K562 (cell line): ENCODE data around the gene ZNF775. TPM values are rescaled to one million over a fixed set of nuclear protein-coding genes. Genes with fewer than 3 reads are reported as not detected.

ENCODE experiments used
- ATAC-seq: fragments of 200-7000 bp; cut with Tn5 transposase; 3 replicates; pipeline ENCODE4 v1.9.1; 2020; ENCODE audit warnings: moderate library complexity
- BruUV-seq: library from RNA; stranded (reverse); fragments of 400-500 nt; replicated peaks from 2 replicates; lab custom pipeline; 2021; lab: Mats Ljungman, UMichigan
- CTCF ChIA-PET: fragments of 300-600 bp; formaldehyde crosslinking; extraction: SDS; loops from one replicate; lab custom pipeline; 2021; ENCODE audit warnings: low intra/inter-chr PET ratio; lab: Yijun Ruan, JAX
- POLR2A ChIA-PET: fragments of 300-600, 350-650 bp; sonication (Branson Sonifier 250); formaldehyde crosslinking; extraction: SDS; loops from one replicate; lab custom pipeline; 2021; ENCODE audit warnings: antibody characterized with exemption, inconsistent platforms; lab: Yijun Ruan, JAX
- DNase-seq, 4 experiments: peaks; one replicate each; pipeline versions ENCODE4 v3.0.0 to v3.0.0-alpha.2; 2011 to 2018; ENCODE audit warnings: low spot score in 3 of 4, mixed read lengths in 3 of 4; ENCODE audit errors: extremely low read depth in 1 of 4
- FAIRE-seq: peaks from 2 replicates; lab custom pipeline; 2011; peaks lifted over from hg19 to GRCh38; lab: Jason Lieb, UNC
- H2AFZ ChIP-seq: 2 replicates; pipeline ENCODE4 v1.6.0; 2011; ENCODE audit warnings: low read depth, low read length, control low read depth, inconsistent platforms
- H3K27ac ChIP-seq: fragments of 200-600 bp; 3 replicates; pipeline ENCODE4 v1.8.0; 2011; ENCODE audit warnings: low read depth, mild to moderate bottlenecking, control low read depth, inconsistent platforms, low read length, moderate library complexity, mixed read lengths; ENCODE audit errors: extremely low read depth
- H3K27me3 ChIP-seq, 2 experiments: fragments of 300-600 bp in 1 of 2; 2 replicates in 1 of 2; 3 replicates in 1 of 2; pipeline versions ENCODE4 v1.6.0 to v1.8.0; 2011; ENCODE audit warnings: inconsistent platforms in 2 of 2, low read length in 2 of 2, mild to moderate bottlenecking in 1 of 2, mixed read lengths in 1 of 2, moderate library complexity in 1 of 2; ENCODE audit not compliant: control insufficient read depth in 2 of 2, insufficient read depth in 2 of 2
- H3K36me3 ChIP-seq: fragments of 300-600 bp; 3 replicates; pipeline ENCODE4 v1.8.0; 2011; ENCODE audit warnings: mild to moderate bottlenecking, low read length, inconsistent platforms; ENCODE audit not compliant: control insufficient read depth, insufficient read depth
- H3K4me1 ChIP-seq, 2 experiments: fragments of 200-600 bp in 1 of 2; replicated peaks in 1 of 2; 2 replicates in 1 of 2; 3 replicates in 1 of 2; pipeline versions ENCODE4 v1.5.1 to v1.8.0; 2011; ENCODE audit warnings: inconsistent platforms in 2 of 2, low read length in 2 of 2, mild to moderate bottlenecking in 1 of 2, mixed read lengths in 1 of 2, moderate library complexity in 1 of 2; ENCODE audit not compliant: control insufficient read depth in 2 of 2, insufficient read depth in 2 of 2
- H3K4me2 ChIP-seq: 2 replicates; pipeline ENCODE4 v1.6.1; 2011; ENCODE audit warnings: low read length, control low read depth, inconsistent platforms, mixed read lengths; ENCODE audit not compliant: insufficient read depth
- H3K4me3 ChIP-seq: fragments of 200-600 bp; sonication (generic), shearing (Covaris generic); 2 replicates; pipeline ENCODE4 v1.5.1; 2016; ENCODE audit warnings: control low read depth, inconsistent platforms
- H3K79me2 ChIP-seq: fragments of 200-600 bp; 3 replicates; pipeline ENCODE4 v1.8.0; 2011; ENCODE audit warnings: low read length, inconsistent platforms; ENCODE audit not compliant: control insufficient read depth, insufficient read depth
- H3K9ac ChIP-seq, 2 experiments: 2 replicates each; pipeline versions ENCODE4 v1.6.0 to v1.6.1; 2011; ENCODE audit warnings: low read depth in 2 of 2, low read length in 2 of 2, control low read depth in 1 of 2, inconsistent platforms in 1 of 2, mild to moderate bottlenecking in 1 of 2, mixed read lengths in 1 of 2; ENCODE audit not compliant: insufficient read depth in 1 of 2
- H3K9me1 ChIP-seq: one replicate; pipeline ENCODE4 v1.6.0; 2011; ENCODE audit warnings: inconsistent platforms, mild to moderate bottlenecking, low read length, moderate library complexity; ENCODE audit not compliant: control insufficient read depth, insufficient read depth
- H3K9me3 ChIP-seq: replicated peaks from 2 replicates; pipeline ENCODE4 v1.5.1; 2011; ENCODE audit warnings: low read depth, low read length, inconsistent platforms; ENCODE audit not compliant: control insufficient read depth, insufficient read depth
- H4K20me1 ChIP-seq: replicated peaks from 2 replicates; pipeline ENCODE4 v1.6.1; 2011; ENCODE audit warnings: low read length, inconsistent platforms, mixed read lengths; ENCODE audit not compliant: control insufficient read depth, insufficient read depth
- FIP1L1 ChIP-seq: fragments of 200-400 bp; formaldehyde crosslinking; IDR thresholded peaks from 2 replicates; pipeline ENCODE4 v1.6.1; 2018; ENCODE audit warnings: mild to moderate bottlenecking, low read depth, low read length; ENCODE audit not compliant: poor library complexity, severe bottlenecking
- LARP7 ChIP-seq: fragments of 450-650 bp; IDR thresholded peaks from 2 replicates; pipeline ENCODE4 v1.6.1; 2016
- MXD1 ChIP-seq: fragments of 250-450 bp; sonication (Bioruptor Pico); IDR thresholded peaks from 2 replicates; pipeline ENCODE4 v1.8.0; 2021; ENCODE audit warnings: borderline replicate concordance, mild to moderate bottlenecking, moderate library complexity; ENCODE audit not compliant: poor library complexity, severe bottlenecking
- POLR2AphosphoS2 ChIP-seq: IDR thresholded peaks from 2 replicates; pipeline ENCODE4 v1.6.1; 2012; ENCODE audit warnings: low read length, improper control_type of control experiment
- RBM17 ChIP-seq: fragments of 200-400 bp; formaldehyde crosslinking; IDR thresholded peaks from 2 replicates; pipeline ENCODE4 v1.6.1; 2017; ENCODE audit warnings: low read depth, mild to moderate bottlenecking, low read length, borderline replicate concordance
- TCFL5 ChIP-seq: fragments of 250-450 bp; sonication (Bioruptor Pico); conservative IDR thresholded peaks from 2 replicates; pipeline ENCODE4 v1.6.1; 2021; ENCODE audit warnings: mild to moderate bottlenecking, moderate library complexity, matching md5 sums
- WHSC1 ChIP-seq: IDR thresholded peaks from one replicate; pipeline ENCODE4 v1.6.1; 2012; ENCODE audit warnings: low read length, control low read depth, inconsistent platforms
- ZNF263 ChIP-seq: sonication (generic); formaldehyde crosslinking; IDR thresholded peaks from 2 replicates; pipeline ENCODE4 v1.8.0; 2022; ENCODE audit warnings: mild to moderate bottlenecking, missing genetic modification reagents, borderline replicate concordance
- ZNF609 ChIP-seq: sonication (generic); formaldehyde crosslinking; IDR thresholded peaks from 2 replicates; pipeline ENCODE4 v1.8.1; 2023; ENCODE audit warnings: missing genetic modification reagents, mild to moderate bottlenecking, borderline replicate concordance
- ZNF655 ChIP-seq: fragments of 250-450 bp; sonication (Bioruptor Pico); IDR thresholded peaks from 2 replicates; pipeline ENCODE4 v1.5.0; 2021
- WGBS: fragments of 100-300 bp; shearing (Covaris generic); methylation state at CpG from one replicate; pipeline ENCODE4 v1.1.6; 2016; ENCODE audit warnings: low coverage, mixed read lengths; ENCODE audit not compliant: insufficient coverage; ENCODE audit errors: missing lambda C conversion rate; 5-methylcytosine and 5-hydroxymethylcytosine counted together
- in situ Hi-C: fragments of 300-500 bp; cut with MboI; formaldehyde crosslinking; loops from 4 replicates; pipeline ENCODE4 v1.15.0; 2018; ENCODE audit warnings: inconsistent platforms, mixed read lengths
- intact Hi-C: fragments of 100-400 bp; cut with micrococcal nuclease; formaldehyde crosslinking; loops from 2 replicates; pipeline ENCODE4 v1.14.2; 2022
- polyA plus RNA-seq, 8 experiments: library from polyadenylated mRNA; depleted of rRNA in 4 of 8; stranded (reverse) in 5 of 8; unstranded in 3 of 8; fragments of >200 nt; fragmentation: Nextera tagmentation in 2 of 8; fragmentation: Illumina TruSeq in 1 of 8; extraction: Ambion mirVana in 2 of 8; extraction: Trizol in 1 of 8; gene quantifications; 2 replicates each; pipeline versions ENCODE4 v1.2.1 to v1.2.3, GENCODE V29; 2011 to 2014; ENCODE audit warnings: inconsistent platforms in 1 of 8, missing spikeins in 1 of 8
- total RNA-seq, 7 experiments: library from RNA; depleted of rRNA in 6 of 7; stranded (reverse); fragments of >200 nt in 6 of 7; fragmentation: Illumina TruSeq in 2 of 7; extraction: Trizol in 2 of 7; gene quantifications; 2 replicates each; pipeline versions ENCODE4 v1.2.1 to v1.2.3, GENCODE V29; 2011 to 2021; ENCODE audit warnings: low replicate concordance in 1 of 7

Gene ZNF775
- total and polyA plus RNA-seq, 9 of the 15 experiments (the other 6 are each of a cell fraction or from before 2014, with no cell fraction given), result 0.04 to 18.7 (median 4.9) TPM

- no peak overlapping the region for H3K4me2 ChIP-seq
- no TSS peak for BruUV-seq
- no peak for DNase-seq
- no peaks in the 10 kb centered on the region for H3K9me1 ChIP-seq
- no peak overlapping the region for H2AFZ ChIP-seq
- H3K27me3 ChIP-seq, result no peaks in the 10 kb centered on the region
- TF ChIP-seq WHSC1 (no peak), ZNF263 (no peak), LARP7 (no peak), MXD1 (CRISPR knock-in tag) (no peak), ZNF609 (CRISPR knock-in tag) (no peak), ZNF655 (CRISPR knock-in tag) (no peak), FIP1L1 (no peak), TCFL5 (CRISPR knock-in tag) (no peak), RBM17 (no peak), POLR2AphosphoS2 (no peak)
- POLR2A ChIA-PET, result interaction anchor here (0.5 to 1.5 kb wide), 2 partner anchors 9 to 21 kb away, joined by 3 to 4 read pairs; no protein-coding TSS in a partner anchor
- intact Hi-C loops, result no loop called here
- H3K9me3 ChIP-seq, result no peaks in the 10 kb centered on the region
- no peak for ATAC-seq
- no peak for FAIRE-seq
- CTCF ChIA-PET, result no interaction called here
- in situ Hi-C loops, result no loop called here
- no peaks in the 10 kb centered on the region; the same call in 1 of the 2 replicates for H4K20me1 ChIP-seq
- peaks cover 66% of the 10 kb centered on the region for H3K79me2 ChIP-seq
- no peak overlapping the region for H3K27ac ChIP-seq
- H3K36me3 ChIP-seq, result peaks cover 66% of the 10 kb centered on the region
- H3K4me1 ChIP-seq, result peaks cover 56 to 62% of the 10 kb centered on the region in 2 experiments
- H3K4me3 ChIP-seq, result no peak overlapping the region
- 98% methylated on average over 21 of the region's 30 CpGs for WGBS
- no peak overlapping the region for H3K9ac ChIP-seq
Observed at GRCh38 chr7:150371996-150372270, 7.2 kb upstream of the ZNF775 start.
